NCI-H187 (cell line): ENCODE data around the gene HECW1.

ENCODE experiments used
- DNase-seq, 2 experiments: peaks; one replicate each; lab custom pipeline; 2025; lab: John Stamatoyannopoulos, UW

HECW1 gene

GRCh38 chr7:43273939-43274719, 161.7 kb downstream of the HECW1 start:
- DNase-seq, result no peak

- no peak for DNase-seq
These were observed 162.3 kb downstream of the HECW1 start for GRCh38 chr7:43274752-43275151.

- no peak for DNase-seq
These were observed 164.1 kb downstream of the HECW1 start for GRCh38 chr7:43276547-43276946.

- no peak for DNase-seq
These were observed 165.7 kb downstream of the HECW1 start for GRCh38 chr7:43278088-43278644.

GRCh38 chr7:43281268-43281667, 168.8 kb downstream of the HECW1 start:
- no peak for DNase-seq

- DNase-seq, result no peak
These were observed 171.3 kb downstream of the HECW1 start for GRCh38 chr7:43283706-43284105.

GRCh38 chr7:43289826-43290225, 177.4 kb downstream of the HECW1 start:
- DNase-seq, result no peak

- no peak for DNase-seq
These were observed 178.5 kb downstream of the HECW1 start for GRCh38 chr7:43290978-43291377.

- no peak for DNase-seq
These were observed 179.3 kb downstream of the HECW1 start for GRCh38 chr7:43291789-43292188.

GRCh38 chr7:43292384-43292783, 179.9 kb downstream of the HECW1 start:
- DNase-seq, result no peak

- DNase-seq, result no peak
These were observed 181.7 kb downstream of the HECW1 start for GRCh38 chr7:43294080-43294630.

- DNase-seq, result no peak
These were observed 183.0 kb downstream of the HECW1 start for GRCh38 chr7:43295429-43295828.

GRCh38 chr7:43296306-43296705, 183.9 kb downstream of the HECW1 start:
- DNase-seq, result no peak

- DNase-seq, result no peak
These were observed 186.2 kb downstream of the HECW1 start for GRCh38 chr7:43298617-43299016.

- no peak for DNase-seq
These were observed 187.7 kb downstream of the HECW1 start for GRCh38 chr7:43300121-43300520.

- DNase-seq, result no peak
These were observed 189.8 kb downstream of the HECW1 start for GRCh38 chr7:43302211-43302711.

GRCh38 chr7:43302773-43303460, 190.5 kb downstream of the HECW1 start:
- no peak for DNase-seq

GRCh38 chr7:43303740-43304241, 191.3 kb downstream of the HECW1 start:
- DNase-seq, result no peak

GRCh38 chr7:43306404-43306803, 194.0 kb downstream of the HECW1 start:
- no peak for DNase-seq

- no peak for DNase-seq
These were observed 195.1 kb downstream of the HECW1 start for GRCh38 chr7:43307522-43307921.

GRCh38 chr7:43308913-43309705, 196.7 kb downstream of the HECW1 start:
- no peak for DNase-seq

GRCh38 chr7:43309706-43310022, 197.2 kb downstream of the HECW1 start:
- DNase-seq, result no peak
